Measurements from ENCODE around the gene MANEAL. TPM values are rescaled to one million over a fixed set of nuclear protein-coding genes. Genes with fewer than 3 reads are reported as not detected.
A peak's percentile ranks its signal among the peaks of the same experiment; 100 is the strongest.
"Not testable (repeated sequence)": the region's sequence is repeated elsewhere in the genome, so short reads cannot be mapped to it uniquely, and the experiment has no call there.

The MANEAL gene
- total and polyA plus RNA-seq, 3 donors from 2014 or later: 6.9 to 11.0 (median 7.9) TPM

DNA sequence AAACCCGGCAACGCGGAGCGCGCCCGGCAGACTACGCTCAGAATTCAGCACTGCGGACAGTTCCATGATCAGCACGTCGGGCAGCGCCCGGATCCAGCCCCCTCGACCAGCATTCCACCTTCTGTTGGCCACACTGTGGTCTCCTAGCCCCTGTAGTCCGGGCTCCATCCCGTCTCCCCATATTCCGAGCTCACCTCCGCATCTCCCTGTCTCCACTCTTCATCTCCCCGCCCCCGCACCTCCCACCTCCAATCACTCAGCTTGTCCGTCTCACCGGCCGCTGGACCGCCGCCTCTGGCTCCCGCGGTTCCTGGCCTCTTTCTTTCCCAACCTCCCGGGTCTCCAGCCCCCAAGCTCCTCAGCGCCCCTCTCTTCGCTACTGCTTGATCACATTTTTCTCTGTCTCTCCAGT lies 29.2 kb upstream of the MANEAL start:
- intact Hi-C loops (cut with DNase I; ENCODE audit: low total_unique reads): no loop called here
- 2 to 5% methylated on average over 28 to 29 of the region's 29 CpGs for WGBS, 2 donors
- Histone ChIP-seq H3K36me3 (ENCODE audit: low read depth, missing control alignments) (no peaks in the 10 kb centered on the region), H3K27ac (no peak overlapping the region), H3K27me3 (no peaks in the 10 kb centered on the region), H3K4me1 (no peaks in the 10 kb centered on the region), H3K4me3 (no peak overlapping the region), H3K9me3 (no peaks in the 10 kb centered on the region)
- DNase-seq: peak; percentile 68
- TF ChIP-seq POLR2A (IDR thresholded peaks at IDR 0.05): no peak
- TF ChIP-seq, protein P1, sequence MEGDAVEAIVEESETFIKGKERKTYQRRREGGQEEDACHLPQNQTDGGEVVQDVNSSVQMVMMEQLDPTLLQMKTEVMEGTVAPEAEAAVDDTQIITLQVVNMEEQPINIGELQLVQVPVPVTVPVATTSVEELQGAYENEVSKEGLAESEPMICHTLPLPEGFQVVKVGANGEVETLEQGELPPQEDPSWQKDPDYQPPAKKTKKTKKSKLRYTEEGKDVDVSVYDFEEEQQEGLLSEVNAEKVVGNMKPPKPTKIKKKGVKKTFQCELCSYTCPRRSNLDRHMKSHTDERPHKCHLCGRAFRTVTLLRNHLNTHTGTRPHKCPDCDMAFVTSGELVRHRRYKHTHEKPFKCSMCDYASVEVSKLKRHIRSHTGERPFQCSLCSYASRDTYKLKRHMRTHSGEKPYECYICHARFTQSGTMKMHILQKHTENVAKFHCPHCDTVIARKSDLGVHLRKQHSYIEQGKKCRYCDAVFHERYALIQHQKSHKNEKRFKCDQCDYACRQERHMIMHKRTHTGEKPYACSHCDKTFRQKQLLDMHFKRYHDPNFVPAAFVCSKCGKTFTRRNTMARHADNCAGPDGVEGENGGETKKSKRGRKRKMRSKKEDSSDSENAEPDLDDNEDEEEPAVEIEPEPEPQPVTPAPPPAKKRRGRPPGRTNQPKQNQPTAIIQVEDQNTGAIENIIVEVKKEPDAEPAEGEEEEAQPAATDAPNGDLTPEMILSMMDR (IDR thresholded peaks at IDR 0.05): no peak

DNA sequence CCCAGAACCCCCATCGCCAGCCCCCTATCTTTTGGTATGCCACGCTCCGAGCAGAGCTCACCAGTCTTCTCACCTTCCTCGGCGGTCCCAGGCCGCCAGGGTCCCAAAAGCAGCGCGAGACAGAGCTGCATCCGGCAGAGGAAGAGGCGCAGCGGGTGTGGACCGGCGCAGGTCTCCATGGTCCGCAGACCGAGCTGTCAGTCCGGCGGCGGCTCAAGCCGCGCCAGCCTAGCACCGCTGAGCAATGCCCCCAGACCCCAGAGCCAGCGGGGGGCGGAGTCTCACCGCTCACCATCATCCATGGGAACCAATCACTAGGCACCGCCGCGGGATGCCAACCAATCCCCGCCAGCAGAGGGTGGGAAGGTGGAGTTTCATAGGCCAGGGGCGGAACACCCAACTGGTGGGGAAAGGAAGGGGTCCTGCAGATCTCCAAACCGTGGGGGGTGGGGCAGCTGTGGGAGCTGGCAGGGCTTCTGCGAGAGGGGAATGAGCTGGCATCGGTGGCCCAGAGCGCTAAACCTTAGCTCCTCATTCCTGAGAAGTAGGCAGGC lies 28.7 kb upstream of the MANEAL start, which contains the start of gene EPHA10:
TSS of gene EPHA10 (minus strand) at position 233 of the 554 bp plus-strand sequence. CDS start at position 179, 54 bp downstream.
- intact Hi-C loops (cut with DNase I; ENCODE audit: low total_unique reads): no loop called here
- 1 to 2% methylated on average over 8 to 33 of the region's 33 CpGs for WGBS, 2 donors
- H3K27me3 ChIP-seq: no peaks in the 10 kb centered on the region
- no peaks in the 10 kb centered on the region for H3K4me1 ChIP-seq
- H3K36me3 ChIP-seq (ENCODE audit: low read depth, missing control alignments): no peaks in the 10 kb centered on the region
- H3K4me3 ChIP-seq: no peak within 1 kb of the TSS
- DNase-seq: peak; percentile 41
- no peak within 1 kb of the TSS for H3K27ac ChIP-seq
- no peaks in the 10 kb centered on the region for H3K9me3 ChIP-seq
- TF ChIP-seq, protein P1 (IDR thresholded peaks at IDR 0.05): no peak
- no peak for TF ChIP-seq POLR2A (IDR thresholded peaks at IDR 0.05)

DNA sequence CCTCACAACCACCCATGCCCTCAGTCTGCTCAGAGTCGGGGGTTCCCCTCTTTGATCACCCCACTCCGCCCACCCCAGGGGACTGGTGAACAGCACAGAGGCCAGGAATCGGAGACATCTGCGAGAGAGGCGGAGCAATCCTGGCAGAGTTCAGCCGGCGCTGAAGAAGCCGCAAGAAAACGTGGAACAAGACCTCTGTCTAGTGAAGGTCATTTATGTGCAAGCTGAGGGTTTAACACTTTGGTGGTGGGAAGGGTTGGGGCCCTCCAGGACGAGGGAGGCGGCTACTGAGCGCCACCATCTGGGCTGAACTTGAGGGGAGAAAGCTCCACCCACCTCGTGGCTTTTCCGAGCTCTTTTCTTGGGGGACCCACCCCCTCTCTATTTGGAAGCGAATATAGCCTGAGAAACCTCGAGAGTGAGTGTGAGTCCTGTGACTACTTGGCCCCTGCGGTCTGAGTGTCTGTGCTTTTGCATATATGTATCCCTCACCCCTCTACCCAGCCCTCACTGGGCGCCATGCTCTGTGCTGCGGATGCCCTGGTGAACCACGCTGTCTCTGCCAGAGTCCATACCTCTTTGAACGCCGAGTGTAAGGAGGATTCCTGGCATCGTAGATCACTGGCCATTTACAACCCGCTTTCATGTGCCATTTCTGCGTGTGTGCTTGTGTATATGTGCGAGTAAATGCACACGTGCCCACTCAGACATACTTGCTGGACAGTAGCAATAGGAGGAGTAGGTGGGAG lies 27.6 kb upstream of the MANEAL start:
- no peaks in the 10 kb centered on the region for H3K27me3 ChIP-seq
- 3 to 4% methylated on average over 18 to 27 of the region's 27 CpGs for WGBS, 2 donors
- no peak overlapping the region for H3K27ac ChIP-seq
- no peaks in the 10 kb centered on the region for H3K4me1 ChIP-seq
- TF ChIP-seq, protein P1 (IDR thresholded peaks at IDR 0.05): no peak
- no peak for TF ChIP-seq POLR2A (IDR thresholded peaks at IDR 0.05)
- intact Hi-C loops (cut with DNase I; ENCODE audit: low total_unique reads): no loop called here
- no peak for DNase-seq
- no peak overlapping the region for H3K4me3 ChIP-seq
- H3K36me3 ChIP-seq (ENCODE audit: low read depth, missing control alignments): no peaks in the 10 kb centered on the region
- H3K9me3 ChIP-seq: no peaks in the 10 kb centered on the region

DNA sequence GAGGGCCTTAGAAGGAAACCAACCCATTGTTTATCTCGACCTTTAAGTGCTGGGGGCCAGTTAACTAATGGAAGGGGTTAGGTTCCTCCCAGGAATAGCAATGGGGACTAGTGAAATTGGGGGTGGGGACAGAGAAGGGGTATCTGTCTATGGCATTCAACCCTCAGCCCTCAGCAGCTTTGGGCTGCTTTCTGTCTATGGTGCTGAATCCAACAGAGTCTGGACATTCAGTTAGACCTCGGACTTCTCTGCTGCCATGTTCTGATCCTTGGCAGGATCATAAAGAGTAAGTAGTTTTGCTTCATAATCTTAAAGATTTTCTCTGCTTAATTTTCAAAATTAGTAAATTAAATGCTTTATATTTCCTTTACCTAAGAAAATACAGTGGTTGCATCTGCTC lies 26.2 kb upstream of the MANEAL start:
- Histone ChIP-seq H3K27me3 (no peaks in the 10 kb centered on the region), H3K27ac (no peak overlapping the region), H3K4me1 (no peaks in the 10 kb centered on the region), H3K36me3 (ENCODE audit: low read depth, missing control alignments) (no peaks in the 10 kb centered on the region), H3K9me3 (no peaks in the 10 kb centered on the region), H3K4me3 (no peak overlapping the region)
- no peak for DNase-seq
- 36 to 40% methylated on average over 2 of the region's 2 CpGs for WGBS, 2 donors
- TF ChIP-seq, protein P1 (IDR thresholded peaks at IDR 0.05): no peak
- TF ChIP-seq POLR2A (IDR thresholded peaks at IDR 0.05): no peak
- intact Hi-C loops (cut with DNase I; ENCODE audit: low total_unique reads): no loop called here

DNA sequence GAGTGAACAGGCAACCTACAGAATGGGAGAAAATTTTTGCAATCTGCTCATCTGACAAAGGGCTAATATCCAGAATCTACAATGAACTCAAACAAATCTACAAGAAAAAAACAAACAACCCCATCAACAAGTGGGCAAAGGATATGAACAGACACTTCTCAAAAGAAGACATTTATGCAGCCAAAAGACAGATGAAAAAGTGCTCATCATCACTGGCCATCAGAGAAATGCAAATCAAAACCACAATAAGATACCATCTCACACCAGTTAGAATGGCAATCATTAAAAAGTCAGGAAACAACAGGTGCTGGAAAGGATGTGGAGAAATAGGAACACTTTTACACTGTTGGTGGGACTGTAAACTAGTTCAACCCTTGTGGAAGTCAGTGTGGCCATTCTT lies 22.2 kb upstream of the MANEAL start:
- H3K4me3 ChIP-seq; H3K4me1 ChIP-seq; H3K36me3 ChIP-seq (ENCODE audit: low read depth, missing control alignments); H3K27me3 ChIP-seq; DNase-seq; H3K27ac ChIP-seq; H3K9me3 ChIP-seq; intact Hi-C loops (cut with DNase I; ENCODE audit: low total_unique reads): not testable (repeated sequence)

All from testis (tissue), 3 donors.